Daoy (cell line): ENCODE measurements around the gene ZNF22. TPM values are rescaled to one million over a fixed set of nuclear protein-coding genes. Genes with fewer than 3 reads are reported as not detected.
A peak's percentile ranks its signal among the peaks of the same experiment; 100 is the strongest.

ENCODE experiments used
- DNase-seq: peaks from one replicate; pipeline ENCODE4 v3.0.0-alpha.2; 2015; ENCODE audit warnings: low read depth
- total RNA-seq: library from RNA; depleted of rRNA; stranded (reverse); fragments of >200 nt; shearing (Covaris generic); gene quantifications from 2 replicates; pipeline ENCODE4 v1.2.3, GENCODE V29; 2014

The ZNF22 gene
- total RNA-seq, 1 experiment from 2014 or later: 31.5 TPM

DNA sequence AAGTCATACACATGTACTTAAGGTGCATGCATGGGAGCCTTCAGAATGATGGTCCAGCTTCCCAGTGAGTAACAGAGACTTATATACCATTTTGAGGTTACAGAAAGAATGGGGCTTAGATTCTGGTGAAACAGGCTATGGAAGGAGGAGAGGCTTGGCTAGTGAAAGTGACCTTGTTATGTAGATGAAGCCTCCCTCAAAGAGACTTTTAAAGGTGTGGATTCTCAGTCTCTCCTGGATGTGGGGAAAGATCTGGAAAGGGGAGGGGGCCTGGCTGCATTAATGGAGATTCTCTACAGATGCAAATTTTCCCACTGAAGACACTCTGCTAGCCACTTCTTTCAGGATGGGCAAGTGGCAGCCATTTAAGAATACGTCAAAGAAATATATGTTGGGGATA, 35.6 kb upstream of the ZNF22 start:
- no peak for DNase-seq

DNA sequence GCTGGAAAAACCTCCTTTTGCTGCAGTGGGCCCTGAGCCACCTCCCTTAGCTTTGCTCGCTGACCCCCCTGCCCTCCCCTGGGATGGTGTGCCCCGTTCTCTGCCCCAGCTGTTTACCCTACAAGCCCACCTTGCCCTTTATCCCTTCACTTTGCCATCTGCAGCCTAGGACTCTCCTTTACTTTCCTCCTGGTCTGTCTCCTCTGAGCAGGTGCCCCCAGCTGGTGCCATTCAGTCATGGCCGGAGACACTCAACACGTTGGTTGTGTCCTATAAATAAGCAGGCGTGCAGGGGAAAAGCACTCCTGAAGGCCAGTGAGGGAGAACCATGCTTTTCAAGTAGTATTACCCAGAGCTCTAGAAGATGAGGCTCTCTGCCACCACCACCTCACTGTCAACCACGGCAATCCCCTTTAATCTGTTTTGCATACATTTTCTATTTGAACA, 35.0 kb upstream of the ZNF22 start:
- DNase-seq: no peak

GRCh38 chr10:44966129-44966815, 34.5 kb upstream of the ZNF22 start:
- DNase-seq: no peak

GRCh38 chr10:44966816-44967509, 33.8 kb upstream of the ZNF22 start:
- no peak for DNase-seq

DNA sequence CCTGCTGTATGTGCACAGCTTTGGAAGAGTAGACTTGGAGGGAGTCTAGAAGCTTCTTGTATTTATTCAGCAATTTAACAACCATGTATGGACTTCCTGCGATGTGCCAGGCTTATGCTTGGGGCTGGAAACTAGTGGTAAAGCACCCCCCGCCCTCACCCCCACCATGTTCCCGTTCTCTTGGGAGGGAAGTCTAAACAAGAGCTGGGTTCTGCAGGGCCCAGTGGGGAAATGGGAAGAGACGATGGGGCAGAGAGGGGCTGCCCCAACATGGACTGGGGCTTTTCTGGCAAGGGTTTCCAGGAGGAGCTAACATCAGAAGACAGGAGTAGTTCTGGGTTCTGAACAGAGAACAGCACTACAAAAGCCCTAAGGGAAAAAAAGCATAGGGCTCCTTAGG, 33.1 kb upstream of the ZNF22 start:
- no peak for DNase-seq

DNA sequence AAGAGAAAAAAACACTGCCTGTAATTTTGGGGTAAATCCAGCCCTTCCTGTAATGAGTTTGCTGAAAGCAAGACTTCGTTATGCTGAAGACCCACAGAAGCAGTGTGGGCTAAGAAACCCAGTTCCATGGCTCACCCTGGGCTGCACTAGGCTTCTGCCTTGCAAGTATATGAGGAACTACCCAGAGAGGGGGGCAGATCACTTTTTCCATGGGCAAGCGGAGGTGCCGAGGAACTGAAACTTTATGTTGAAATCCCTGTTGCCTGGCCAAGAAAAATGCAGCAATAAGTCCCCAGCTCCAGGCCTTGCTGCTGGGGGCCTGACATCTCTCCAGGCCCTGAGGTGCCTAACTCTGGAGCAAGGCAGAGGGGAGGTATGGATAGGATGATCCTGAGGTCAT, 32.6 kb upstream of the ZNF22 start:
- DNase-seq: no peak

DNA sequence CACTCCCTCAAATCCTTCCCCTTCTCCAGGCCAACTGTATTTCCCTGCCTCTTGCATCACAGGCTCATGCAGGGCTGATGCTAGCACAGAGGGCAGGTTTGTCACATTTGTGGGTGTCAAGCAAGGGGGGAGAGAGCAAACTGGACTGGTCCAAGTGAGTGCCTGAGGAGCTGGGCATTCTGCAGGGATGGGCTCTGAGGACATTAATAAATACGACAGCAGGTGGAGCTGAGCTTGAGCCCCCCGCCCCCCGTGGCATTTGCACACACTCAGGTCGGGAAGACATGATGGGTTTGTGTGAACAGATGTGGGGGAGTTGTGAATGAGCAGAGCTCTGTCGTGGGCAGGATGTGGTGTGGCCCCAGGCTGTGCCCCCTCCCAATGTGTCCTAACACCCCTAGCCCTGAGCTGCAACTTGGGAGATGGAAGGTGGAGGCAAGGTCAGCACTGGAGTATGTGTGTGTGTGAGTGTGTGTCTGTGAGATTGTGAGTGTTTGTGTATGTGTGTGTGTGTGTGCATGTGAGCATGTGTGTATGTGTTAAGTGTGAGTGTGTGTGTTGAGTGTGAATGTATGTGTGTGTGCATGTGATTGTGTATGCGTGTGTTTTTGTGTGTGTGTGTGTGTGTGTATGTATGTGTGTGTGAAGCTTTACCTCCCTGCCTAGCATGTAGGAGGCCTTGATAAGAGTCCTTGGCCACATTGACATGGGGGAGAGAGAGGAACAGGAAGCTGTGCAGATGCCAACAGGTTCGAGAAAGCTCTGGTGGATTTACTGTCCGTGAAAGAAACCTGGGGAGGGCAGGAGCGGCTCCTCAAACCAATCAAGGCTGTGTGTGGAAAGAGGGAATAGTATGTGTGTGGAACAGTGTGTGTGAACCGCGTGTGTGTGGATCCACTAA, 32.0 kb upstream of the ZNF22 start:
- DNase-seq: no peak

GRCh38 chr10:44969854-44970253, 30.9 kb upstream of the ZNF22 start:
- DNase-seq: no peak

DNA sequence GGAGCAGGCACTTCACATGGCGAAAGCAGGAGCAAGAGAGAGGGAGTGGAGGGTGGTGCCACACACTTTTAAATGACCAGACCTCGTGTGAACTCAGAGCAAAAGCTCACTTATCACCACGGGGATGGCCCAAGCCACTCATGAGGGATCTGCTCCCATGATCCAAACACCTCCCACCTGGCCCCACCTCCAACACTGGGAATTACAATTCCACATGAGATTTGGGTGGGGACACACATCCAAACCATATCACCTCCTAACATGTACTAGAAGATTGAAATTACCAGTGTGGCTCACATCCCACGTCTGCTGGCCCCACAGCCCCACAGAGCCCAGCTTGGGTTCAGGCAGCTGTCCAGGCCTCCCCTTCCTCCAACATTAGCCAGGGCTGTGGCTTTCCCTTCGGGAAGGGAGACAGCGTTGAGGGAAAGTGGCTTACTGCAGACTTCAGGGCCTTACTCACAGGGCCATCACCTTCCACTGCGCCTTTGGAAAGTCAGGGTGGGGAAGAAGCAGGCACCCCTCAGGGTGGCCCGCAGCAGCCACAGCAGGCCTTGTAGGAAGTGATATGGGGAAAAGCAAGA, 29.8 kb upstream of the ZNF22 start:
- no peak for DNase-seq

DNA sequence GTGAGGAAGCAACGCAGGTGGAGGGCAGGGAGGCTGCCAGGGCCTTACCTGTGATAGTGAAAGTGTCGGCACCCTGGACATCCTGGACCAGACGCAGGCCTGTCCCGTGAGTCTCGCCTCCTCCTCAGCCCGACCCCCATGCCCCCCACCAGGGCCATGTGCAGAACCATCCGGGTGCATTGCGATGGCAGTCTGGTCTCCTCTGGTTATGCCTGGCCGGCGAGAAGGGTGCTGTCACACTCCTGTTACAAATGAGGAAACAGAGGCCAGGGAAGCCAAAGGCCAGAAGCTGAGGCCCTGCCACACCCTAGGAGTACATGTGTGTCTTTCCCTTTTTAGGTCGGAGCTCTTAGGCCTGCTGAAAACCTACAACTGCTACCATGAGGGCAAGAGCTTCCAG, 29.3 kb upstream of the ZNF22 start:
- no peak for DNase-seq

GRCh38 chr10:44971935-44972757, 28.6 kb upstream of the ZNF22 start:
- DNase-seq: no peak

- no peak for DNase-seq
These were observed 27.8 kb upstream of the ZNF22 start for GRCh38 chr10:44972874-44973306.

DNA sequence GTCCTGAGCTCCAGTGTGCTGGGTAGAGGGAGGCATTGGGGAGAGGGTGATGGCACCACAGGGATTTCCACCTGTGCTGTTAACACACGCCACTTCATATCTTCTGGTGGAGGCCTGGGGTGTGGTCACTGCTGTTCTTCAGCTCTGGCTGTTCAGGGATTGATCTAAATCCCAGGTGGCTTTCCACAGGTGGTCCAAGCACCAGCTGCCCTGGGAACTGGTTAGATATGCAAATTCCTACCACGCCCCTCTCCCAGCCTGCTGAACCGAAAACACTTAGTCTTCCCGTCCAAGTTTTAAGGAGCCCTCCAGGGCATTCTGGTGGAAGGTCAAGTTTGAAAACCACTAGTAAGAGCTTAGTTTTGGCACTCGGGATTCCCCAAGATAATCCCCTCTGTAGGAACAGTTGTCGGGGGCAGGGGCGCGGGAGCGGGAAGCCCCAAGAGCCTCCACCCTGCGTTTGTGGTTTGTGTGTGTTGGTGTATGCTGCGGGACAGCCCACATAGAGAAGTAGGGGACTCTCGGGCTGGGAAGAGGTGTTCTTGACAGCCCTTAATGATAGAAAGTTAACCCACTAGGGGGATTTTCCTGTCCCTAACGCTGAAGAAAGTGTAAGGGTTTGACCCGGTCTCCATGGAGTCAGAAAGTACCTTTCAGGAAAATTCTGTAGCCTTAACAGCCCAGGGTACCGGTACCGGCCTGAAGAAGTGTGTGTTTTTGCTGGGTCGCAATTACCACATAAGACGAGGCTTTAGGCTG, 27.2 kb upstream of the ZNF22 start:
- no peak for DNase-seq

- DNase-seq: no peak
These were observed 26.6 kb upstream of the ZNF22 start for GRCh38 chr10:44974082-44974627.

DNA sequence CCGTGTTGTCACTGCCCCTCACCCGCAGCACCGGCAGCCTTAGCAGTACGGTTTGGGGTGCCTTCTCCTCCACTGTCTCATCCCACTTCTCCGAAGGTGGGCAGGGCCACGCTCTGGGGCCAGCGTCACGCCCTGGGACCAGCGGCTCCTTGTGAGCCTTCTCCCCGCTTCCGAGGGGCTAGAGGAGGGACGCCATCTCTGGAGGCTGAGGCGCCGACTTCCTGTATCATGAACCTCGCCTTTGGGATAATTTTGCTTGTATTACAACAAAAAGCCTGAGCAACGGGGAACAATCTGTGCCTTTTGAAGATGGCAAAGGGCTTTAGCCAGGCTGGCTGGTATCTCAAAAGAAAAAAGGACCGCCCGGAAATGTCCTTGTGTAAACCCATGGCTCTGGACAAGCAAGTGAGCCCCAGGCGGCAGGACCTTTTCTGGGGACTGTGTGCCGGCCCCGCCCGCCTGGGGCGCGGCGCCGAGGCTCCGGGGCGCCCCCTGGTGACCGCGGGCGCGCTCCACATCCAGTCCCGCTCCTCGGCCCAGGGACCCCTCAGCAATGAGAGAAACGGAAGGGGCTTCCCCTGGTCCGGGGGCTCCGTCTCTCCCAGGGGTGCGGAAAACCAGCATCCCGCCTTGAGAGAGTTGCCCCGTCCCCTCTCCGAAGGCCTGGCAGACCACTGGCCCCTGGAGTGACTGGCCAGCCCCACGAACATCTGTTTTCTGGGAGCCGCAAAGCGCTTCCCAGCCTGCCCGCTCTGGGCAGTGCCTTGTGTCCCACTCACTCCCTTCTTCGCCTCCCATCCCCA, 25.9 kb upstream of the ZNF22 start:
- DNase-seq: peak; percentile 64

DNA sequence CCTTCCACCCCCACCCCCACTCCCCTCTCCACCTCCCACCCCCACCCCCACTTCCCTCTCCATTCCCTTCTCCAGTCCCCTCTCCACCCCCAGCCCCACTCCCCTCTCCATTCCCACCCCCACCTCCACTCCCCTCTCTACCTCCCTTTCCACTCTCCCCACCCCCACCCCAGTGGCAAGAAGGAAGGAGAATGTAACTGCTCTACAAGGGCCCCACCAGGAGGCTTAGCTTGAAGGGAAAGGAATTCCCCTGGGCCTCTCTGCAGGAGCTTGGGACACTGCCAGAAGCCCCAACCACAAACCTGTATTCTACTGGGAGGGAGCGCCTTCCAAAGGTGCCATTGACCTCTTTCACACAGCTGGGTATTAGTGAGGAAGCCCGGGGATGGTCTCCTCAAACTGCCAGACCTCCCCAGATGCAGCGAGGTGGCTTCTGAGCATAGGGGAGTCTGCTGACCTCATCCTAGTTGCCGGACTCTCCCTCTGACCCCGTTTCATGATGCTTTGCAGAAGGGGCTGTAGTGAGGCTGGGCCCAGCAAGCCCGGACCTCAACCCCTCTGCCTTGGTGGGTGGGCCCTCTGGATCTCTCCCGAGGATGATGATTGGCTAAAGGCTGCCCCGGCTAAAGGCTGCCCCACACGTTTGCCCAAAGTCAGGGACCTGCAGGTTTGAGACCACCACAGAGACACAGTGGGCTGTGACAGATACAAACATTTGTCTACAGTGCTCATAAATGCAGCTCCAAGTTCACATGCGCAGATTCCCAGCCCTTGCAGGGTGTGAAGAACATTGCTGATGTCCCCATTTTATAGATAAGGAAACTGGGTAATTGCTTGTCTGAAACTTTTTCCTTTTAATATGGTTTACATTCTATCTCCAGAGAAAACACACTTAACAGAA, 25.0 kb upstream of the ZNF22 start:
- DNase-seq: peak; percentile 72

DNA sequence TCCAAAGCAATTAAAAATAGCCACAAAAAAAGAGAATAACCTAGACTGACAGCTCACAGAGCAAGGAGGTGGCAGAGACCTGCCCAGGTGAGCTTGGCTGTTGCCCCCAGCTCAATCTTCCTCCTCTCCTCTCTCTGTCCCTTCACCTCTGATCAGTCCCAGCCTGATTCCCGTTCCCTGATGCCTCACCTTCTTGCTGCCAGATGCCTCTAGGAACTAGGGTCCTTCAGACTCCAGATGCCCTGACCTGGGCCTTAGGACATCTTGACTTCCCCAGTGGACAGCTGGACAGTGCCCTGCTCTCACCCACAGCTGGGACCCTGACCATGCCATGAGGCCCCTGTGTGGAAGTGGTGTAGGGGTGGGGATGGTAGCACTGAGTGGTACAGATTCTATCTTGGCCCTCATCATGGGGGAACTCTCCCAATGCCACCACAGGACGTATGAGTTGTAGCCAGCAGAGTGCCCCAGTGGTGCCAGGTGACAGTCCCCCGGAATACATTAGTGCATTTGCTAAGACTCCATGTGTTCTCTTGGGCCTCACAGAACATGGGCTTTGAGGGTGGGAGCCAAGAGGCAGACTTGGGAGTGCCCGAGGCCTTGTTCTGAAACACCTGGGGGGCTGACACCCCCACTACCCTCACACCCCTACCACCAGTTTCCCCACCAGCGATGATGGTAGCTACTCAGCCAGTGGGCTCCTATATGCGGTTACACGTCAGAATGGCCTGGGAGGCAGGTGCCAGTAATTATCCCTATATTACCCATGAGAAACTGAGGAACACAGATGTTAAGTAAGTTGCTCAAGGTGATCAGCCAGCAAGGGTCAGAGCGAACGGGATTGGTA, 24.1 kb upstream of the ZNF22 start:
- DNase-seq: no peak
